Measurements from ENCODE around the gene ZNF580. TPM values are rescaled to one million over a fixed set of nuclear protein-coding genes. Genes with fewer than 3 reads are reported as not detected.

Gene ZNF580
- total and polyA plus RNA-seq, 9 of the 15 experiments (the other 6 are each of a cell fraction or from before 2014, with no cell fraction given) = 2.3 to 47.4 (median 6.0) TPM

DNA sequence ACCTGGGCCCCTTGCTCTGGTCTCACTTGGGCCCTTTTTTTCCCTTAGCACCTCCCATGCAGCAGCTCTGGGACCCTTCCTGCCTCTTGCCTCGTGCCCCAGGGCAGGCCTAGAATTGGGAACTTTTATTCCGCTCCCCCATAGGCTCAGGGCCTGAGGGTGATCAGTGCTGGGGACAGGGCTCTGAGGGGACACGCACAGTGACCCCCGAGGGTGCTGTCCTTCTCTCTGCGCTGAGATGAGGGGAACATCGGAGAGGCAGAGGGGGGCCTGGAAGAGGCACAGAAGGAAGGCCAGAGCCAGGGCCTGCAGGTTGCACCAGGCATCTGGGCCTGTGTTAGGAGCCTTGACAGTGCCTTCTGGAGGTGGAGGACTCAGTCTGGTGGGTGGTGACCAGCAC is 45.0 kb downstream of the ZNF580 start:
- no TSS peak for BruUV-seq (replicated peaks)
- WGBS (ENCODE audit: insufficient coverage, low coverage, missing lambda C conversion rate) = 93% methylated on average over 5 of the region's 6 CpGs
- Histone ChIP-seq H3K27ac (ENCODE audit: extremely low read depth, low read depth, low read length) (no peak overlapping the region), H3K27me3 (ENCODE audit: control insufficient read depth in 2 of 2, insufficient read depth in 2 of 2, low read length in 2 of 2) (no peaks in the 10 kb centered on the region), H3K9me1 (ENCODE audit: control insufficient read depth, insufficient read depth, low read length) (no peaks in the 10 kb centered on the region), H4K20me1 (replicated peaks; ENCODE audit: control insufficient read depth, insufficient read depth, low read length) (peaks cover 39% of the 10 kb centered on the region), H3K36me3 (ENCODE audit: control insufficient read depth, insufficient read depth, low read length) (peaks cover 86% of the 10 kb centered on the region; the same call in 2 of the 3 replicates), H2AFZ (ENCODE audit: low read depth, low read length) (no peak overlapping the region), H3K4me1 (replicated peaks in 1 of 2; ENCODE audit: control insufficient read depth in 2 of 2, insufficient read depth in 2 of 2, low read length in 2 of 2) (peaks cover 0 to 55% of the 10 kb centered on the region in 2 experiments; a peak in 3 of 5 replicates), H3K9me3 (replicated peaks; ENCODE audit: control insufficient read depth, insufficient read depth, low read depth, low read length) (no peaks in the 10 kb centered on the region), H3K9ac (ENCODE audit: insufficient read depth in 1 of 2, low read depth in 2 of 2, low read length in 2 of 2) (no peak overlapping the region), H3K4me3 (no peak overlapping the region), H3K4me2 (ENCODE audit: insufficient read depth, low read length) (no peak overlapping the region), H3K79me2 (ENCODE audit: control insufficient read depth, insufficient read depth, low read length) (peaks cover 32% of the 10 kb centered on the region)
- no peak for ATAC-seq
- DNase-seq (ENCODE audit: extremely low read depth in 1 of 4, low spot score in 3 of 4) = no peak
- in situ Hi-C loops (cut with MboI) (no loop called here), intact Hi-C loops (cut with micrococcal nuclease) (no loop called here)
- POLR2A ChIA-PET = no interaction called here
- CTCF ChIA-PET (ENCODE audit: low intra/inter-chr PET ratio) = interaction anchor here (0.6 kb wide), 1 partner anchor 24 kb away, joined by 4 read pairs; no protein-coding TSS in a partner anchor
- TF ChIP-seq ZFP30 (CRISPR knock-in tag; IDR thresholded peaks at IDR 0.05; ENCODE audit: borderline replicate concordance) (no peak), HMGN3 (IDR thresholded peaks at IDR 0.05; ENCODE audit: borderline replicate concordance, extremely low read depth, insufficient read length, low read depth, low read length) (no peak), ZNF561 (CRISPR knock-in tag; conservative IDR thresholded peaks at IDR 0.05) (no peak), SRSF1 (IDR thresholded peaks at IDR 0.05; ENCODE audit: low read depth, low read length) (no peak), BDP1 (IDR thresholded peaks at IDR 0.05; ENCODE audit: insufficient read depth, insufficient read length) (no peak), TCF3 (CRISPR knock-in tag; IDR thresholded peaks at IDR 0.05) (no peak)
- TF ChIP-seq, protein P1, sequence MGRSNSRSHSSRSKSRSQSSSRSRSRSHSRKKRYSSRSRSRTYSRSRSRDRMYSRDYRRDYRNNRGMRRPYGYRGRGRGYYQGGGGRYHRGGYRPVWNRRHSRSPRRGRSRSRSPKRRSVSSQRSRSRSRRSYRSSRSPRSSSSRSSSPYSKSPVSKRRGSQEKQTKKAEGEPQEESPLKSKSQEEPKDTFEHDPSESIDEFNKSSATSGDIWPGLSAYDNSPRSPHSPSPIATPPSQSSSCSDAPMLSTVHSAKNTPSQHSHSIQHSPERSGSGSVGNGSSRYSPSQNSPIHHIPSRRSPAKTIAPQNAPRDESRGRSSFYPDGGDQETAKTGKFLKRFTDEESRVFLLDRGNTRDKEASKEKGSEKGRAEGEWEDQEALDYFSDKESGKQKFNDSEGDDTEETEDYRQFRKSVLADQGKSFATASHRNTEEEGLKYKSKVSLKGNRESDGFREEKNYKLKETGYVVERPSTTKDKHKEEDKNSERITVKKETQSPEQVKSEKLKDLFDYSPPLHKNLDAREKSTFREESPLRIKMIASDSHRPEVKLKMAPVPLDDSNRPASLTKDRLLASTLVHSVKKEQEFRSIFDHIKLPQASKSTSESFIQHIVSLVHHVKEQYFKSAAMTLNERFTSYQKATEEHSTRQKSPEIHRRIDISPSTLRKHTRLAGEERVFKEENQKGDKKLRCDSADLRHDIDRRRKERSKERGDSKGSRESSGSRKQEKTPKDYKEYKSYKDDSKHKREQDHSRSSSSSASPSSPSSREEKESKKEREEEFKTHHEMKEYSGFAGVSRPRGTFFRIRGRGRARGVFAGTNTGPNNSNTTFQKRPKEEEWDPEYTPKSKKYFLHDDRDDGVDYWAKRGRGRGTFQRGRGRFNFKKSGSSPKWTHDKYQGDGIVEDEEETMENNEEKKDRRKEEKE (IDR thresholded peaks at IDR 0.05; ENCODE audit: borderline replicate concordance in 1 of 2, control insufficient read depth in 1 of 2, low read depth in 2 of 2, low read length in 1 of 2) = no peak
- TF ChIP-seq, protein P2, sequence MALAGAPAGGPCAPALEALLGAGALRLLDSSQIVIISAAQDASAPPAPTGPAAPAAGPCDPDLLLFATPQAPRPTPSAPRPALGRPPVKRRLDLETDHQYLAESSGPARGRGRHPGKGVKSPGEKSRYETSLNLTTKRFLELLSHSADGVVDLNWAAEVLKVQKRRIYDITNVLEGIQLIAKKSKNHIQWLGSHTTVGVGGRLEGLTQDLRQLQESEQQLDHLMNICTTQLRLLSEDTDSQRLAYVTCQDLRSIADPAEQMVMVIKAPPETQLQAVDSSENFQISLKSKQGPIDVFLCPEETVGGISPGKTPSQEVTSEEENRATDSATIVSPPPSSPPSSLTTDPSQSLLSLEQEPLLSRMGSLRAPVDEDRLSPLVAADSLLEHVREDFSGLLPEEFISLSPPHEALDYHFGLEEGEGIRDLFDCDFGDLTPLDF (CRISPR knock-in tag; IDR thresholded peaks at IDR 0.05) = no peak
- TF ChIP-seq, protein P3, sequence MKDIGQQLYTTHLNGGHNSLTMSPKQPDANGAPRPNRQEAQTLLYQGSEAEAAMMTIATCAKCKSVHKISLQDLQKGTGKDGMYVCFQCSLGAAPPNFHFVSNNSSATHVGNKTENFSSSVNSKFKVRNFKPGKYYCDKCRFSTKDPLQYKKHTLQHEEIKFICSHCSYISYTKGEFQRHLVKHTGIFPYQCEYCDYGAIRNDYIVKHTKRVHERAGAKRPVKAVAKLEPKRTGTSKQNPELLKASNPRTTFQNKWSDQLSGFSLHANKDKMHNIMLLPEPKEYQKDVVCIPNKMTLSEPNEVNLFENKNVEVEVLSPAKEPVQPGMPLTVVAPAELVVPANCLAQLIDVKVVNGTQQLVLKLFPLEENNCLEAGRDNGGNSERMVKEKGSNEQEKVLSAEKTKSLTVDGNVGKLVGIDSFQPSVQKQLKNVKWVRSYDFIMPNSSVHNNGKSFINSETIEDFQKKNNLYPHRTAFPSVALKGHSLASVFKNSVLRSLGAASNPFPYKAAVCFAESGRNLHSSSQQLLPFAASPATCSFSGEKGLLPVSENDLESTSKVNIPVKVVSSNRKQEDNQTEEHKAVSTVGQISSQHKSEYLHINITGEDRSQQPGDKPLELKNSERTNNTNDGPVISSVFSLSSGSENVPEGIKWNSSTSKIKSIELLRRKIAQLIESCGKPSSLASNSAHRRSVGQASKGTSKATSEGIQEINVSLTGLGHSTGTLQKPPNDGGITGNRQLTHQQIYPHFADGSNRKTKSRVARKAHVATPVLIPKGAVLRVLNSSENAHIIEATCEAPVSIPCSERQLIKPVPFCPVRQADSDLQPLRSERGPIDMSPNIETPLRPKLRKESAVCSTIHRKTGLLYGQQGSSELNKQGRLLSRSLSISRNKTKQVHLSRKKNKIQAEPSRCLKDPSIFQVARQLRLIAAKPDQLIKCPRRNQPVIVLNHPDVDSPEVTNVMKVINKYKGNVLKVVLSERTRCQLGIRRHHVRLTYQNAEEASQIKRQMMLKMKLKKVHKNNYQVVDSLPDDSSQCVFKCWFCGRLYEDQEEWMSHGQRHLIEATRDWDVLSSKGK (CRISPR knock-in tag; IDR thresholded peaks at IDR 0.05) = no peak
- TF ChIP-seq, protein P4, sequence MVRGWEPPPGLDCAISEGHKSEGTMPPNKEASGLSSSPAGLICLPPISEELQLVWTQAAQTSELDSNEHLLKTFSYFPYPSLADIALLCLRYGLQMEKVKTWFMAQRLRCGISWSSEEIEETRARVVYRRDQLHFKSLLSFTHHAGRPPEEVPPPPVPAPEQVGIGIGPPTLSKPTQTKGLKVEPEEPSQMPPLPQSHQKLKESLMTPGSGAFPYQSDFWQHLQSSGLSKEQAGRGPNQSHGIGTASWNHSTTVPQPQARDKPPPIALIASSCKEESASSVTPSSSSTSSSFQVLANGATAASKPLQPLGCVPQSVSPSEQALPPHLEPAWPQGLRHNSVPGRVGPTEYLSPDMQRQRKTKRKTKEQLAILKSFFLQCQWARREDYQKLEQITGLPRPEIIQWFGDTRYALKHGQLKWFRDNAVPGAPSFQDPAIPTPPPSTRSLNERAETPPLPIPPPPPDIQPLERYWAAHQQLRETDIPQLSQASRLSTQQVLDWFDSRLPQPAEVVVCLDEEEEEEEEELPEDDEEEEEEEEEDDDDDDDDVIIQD (CRISPR knock-in tag; IDR thresholded peaks at IDR 0.05) = no peak
- FAIRE-seq = no peak
